CD4-positive, alpha-beta T cell treated with Interleukin-15 for 1 hour (primary cell): Measurements from ENCODE around the gene PLEKHM2.

ENCODE experiments used
- DNase-seq: peaks from one replicate; pipeline ENCODE4 v3.0.0-alpha.2; 2020

PLEKHM2 gene

GRCh38 chr1:15702722-15703550, 18.8 kb downstream of the PLEKHM2 start:
- no peak for DNase-seq

GRCh38 chr1:15703562-15703961, 19.4 kb downstream of the PLEKHM2 start:
- no peak for DNase-seq

GRCh38 chr1:15704526-15705183, 20.5 kb downstream of the PLEKHM2 start:
- DNase-seq, result no peak

- DNase-seq, result no peak
These were observed 21.1 kb downstream of the PLEKHM2 start for GRCh38 chr1:15705184-15705566.

- no peak for DNase-seq
These were observed 22.6 kb downstream of the PLEKHM2 start for GRCh38 chr1:15706751-15707150.

GRCh38 chr1:15707239-15707925, 23.3 kb downstream of the PLEKHM2 start:
- no peak for DNase-seq

- DNase-seq, result no peak
These were observed 24.5 kb downstream of the PLEKHM2 start for GRCh38 chr1:15708486-15709137.

GRCh38 chr1:15709226-15709625, 25.1 kb downstream of the PLEKHM2 start:
- DNase-seq, result no peak

- DNase-seq, result no peak
These were observed 28.0 kb downstream of the PLEKHM2 start for GRCh38 chr1:15712168-15712567.

GRCh38 chr1:15714406-15715136, 30.5 kb downstream of the PLEKHM2 start:
- DNase-seq, result no peak

- no peak for DNase-seq
These were observed 33.5 kb downstream of the PLEKHM2 start for GRCh38 chr1:15717418-15718125.

GRCh38 chr1:15718199-15718601, 34.1 kb downstream of the PLEKHM2 start:
- no peak for DNase-seq

GRCh38 chr1:15719381-15720120, 35.4 kb downstream of the PLEKHM2 start:
- no peak for DNase-seq

- DNase-seq, result no peak
These were observed 36.7 kb downstream of the PLEKHM2 start for GRCh38 chr1:15720861-15721260.

GRCh38 chr1:15722411-15722810, 38.3 kb downstream of the PLEKHM2 start:
- DNase-seq, result no peak

GRCh38 chr1:15722836-15723532, 38.9 kb downstream of the PLEKHM2 start:
- no peak for DNase-seq

- DNase-seq, result no peak
These were observed 39.6 kb downstream of the PLEKHM2 start for GRCh38 chr1:15723631-15724246.

- DNase-seq, result no peak
These were observed 41.1 kb downstream of the PLEKHM2 start for GRCh38 chr1:15724949-15725880.

GRCh38 chr1:15726508-15726907, 42.4 kb downstream of the PLEKHM2 start:
- DNase-seq, result no peak
